Erythroblast (primary cell): ENCODE results near the gene MUCL3.

Experiments
- GATA1 ChIP-seq: IDR thresholded peaks from 2 replicates; pipeline ENCODE4 v1.6.1; 2011; ENCODE audit warnings: low read depth, mild to moderate bottlenecking, control low read depth, low read length, moderate library complexity
- POLR2A ChIP-seq: IDR thresholded peaks from 2 replicates; pipeline ENCODE4 v1.6.1; 2011; ENCODE audit warnings: mild to moderate bottlenecking, low read length

GRCh38 chr6:30965140-30965601 lies 24.4 kb downstream of the MUCL3 start:
- no peak for TF ChIP-seq POLR2A
- no peak for TF ChIP-seq GATA1
